UCSD-AML1 (cell line): ENCODE measurements around the gene ADGRL2.

Source experiments
- DNase-seq: peaks from one replicate; lab custom pipeline; 2025; ENCODE audit not compliant: unreplicated experiment; lab: John Stamatoyannopoulos, UW

Gene ADGRL2

DNA sequence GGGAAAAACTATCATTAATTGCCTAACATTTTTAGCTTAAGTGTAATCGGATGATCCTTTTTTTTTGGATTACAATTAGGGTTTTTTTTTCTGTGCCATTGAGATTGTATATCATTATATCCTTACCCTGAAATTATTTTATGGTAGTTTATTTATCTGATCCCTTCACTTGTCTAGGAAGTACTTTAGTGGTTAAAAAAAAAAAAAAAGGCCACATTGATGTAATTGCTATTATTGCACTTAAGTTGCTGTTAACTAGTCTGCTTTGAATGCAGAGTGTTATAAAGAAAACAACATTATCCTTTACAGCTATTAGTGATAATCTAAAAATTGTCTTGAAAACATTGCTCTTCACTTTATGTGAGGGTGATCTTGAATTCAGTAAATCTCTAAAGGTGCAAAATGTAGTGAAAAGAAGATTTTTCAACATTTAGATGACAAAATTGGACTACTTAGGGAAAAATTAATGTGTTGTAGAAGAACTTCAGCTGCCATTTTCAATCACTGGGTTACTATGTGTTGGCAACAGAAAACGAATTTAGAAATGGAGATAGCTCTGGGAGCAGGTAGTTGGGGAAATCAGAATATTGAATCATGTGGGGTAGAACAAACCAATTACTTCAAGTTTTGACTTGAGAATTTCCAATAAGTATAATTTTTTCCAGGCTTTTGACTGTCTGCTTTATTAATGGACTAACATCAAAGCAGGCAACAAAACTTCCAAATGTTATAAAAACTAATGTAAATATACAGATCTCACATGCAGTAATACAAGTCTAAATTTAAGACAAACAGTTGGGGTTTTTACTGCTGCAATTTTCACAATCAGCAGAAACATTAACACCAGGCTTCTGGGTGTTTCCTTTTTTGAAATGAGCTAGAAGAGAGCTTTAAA, 5.0 kb downstream of the ADGRL2 start:
- DNase-seq = no peak

GRCh38 chr1:81806432-81806770, 5.7 kb downstream of the ADGRL2 start:
- no peak for DNase-seq

DNA sequence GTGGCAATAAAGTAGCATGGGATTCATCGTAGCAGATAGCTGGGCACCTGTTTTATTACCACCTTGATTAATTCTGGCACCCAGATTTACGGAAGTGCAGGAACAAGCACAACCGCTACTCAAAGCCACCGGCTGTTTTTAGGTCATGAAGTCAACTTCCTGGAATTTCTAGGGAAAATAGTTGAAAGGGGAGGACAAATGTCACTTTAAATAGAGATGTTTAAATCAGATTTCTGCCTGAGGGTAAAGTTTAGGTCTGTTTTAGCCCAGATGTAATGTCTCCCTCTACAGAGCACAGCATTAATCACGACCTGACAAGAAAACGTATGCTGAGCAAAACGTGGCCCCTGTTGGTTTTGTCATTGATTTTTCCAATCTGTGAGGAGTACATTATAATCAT, 8.0 kb downstream of the ADGRL2 start:
- DNase-seq = no peak

- DNase-seq = no peak
Observed at GRCh38 chr1:81809808-81810207, 9.1 kb downstream of the ADGRL2 start.

DNA sequence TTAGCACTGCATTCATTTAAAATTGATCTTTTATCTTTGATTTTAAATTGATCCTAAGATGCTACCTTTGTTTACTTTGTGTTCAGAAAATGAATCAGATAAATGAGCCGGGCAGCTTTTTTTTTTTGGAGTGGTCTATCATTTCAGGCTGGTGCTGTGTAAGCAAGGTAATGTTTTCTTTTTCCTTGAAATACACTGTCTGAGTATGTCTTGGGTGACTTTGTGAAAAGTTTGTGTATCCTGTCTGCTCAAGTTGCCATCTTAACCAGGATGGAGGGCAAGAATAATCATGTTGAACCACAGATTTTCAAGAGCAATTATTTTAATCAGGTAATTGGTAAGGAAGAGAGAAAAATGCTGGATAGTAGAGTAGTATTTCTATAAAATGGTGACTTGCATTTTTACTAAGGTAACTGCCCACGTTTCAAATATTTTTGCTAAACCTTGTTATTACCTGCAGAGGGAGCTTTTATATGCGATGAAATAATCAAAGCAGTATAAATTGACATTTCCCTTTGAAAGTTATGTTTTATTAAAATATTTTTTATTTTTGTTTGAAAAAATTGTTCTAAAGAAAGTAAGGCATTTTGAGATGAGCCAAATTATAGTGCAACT, 11.1 kb downstream of the ADGRL2 start:
- no peak for DNase-seq

DNA sequence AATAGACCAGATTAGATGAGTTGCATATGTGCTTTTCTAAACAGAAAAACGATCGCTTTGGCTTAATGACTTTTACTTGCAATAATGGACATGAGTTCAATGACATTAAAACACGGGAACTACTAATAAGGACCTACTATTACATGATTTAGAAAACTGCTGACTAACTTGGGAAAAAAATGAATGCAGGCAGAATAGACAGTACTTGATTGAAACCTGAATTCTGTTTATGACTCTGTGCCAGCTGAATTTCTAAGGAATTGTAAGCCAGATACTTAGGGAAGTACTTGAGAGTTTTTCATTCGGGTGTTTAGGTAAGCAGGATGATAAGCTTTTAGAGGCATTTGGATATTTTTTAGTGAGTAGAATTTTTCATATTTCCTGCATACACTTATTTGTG, 12.0 kb downstream of the ADGRL2 start:
- DNase-seq = no peak

GRCh38 chr1:81813691-81814090, 13.0 kb downstream of the ADGRL2 start:
- DNase-seq = no peak

- DNase-seq = no peak
Observed at GRCh38 chr1:81819613-81820012, 18.9 kb downstream of the ADGRL2 start.

DNA sequence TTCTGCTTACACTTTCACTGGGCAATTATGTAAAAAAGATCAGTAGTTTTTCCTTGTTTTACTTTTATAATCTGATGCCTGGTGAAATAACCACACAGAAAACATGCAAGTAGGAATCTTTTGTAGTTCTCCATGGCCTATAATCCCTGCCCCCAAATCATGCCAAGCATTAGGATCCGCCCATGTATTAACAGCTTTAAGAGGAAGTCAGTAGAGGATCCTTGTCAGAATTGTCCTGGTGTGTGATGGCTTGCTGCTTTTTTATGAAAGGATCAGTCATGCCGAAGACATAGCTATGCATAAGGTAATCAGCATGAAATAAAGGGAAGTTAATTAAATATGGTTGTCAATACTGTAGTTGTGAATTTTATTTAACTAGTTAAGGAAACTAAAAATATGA, 20.0 kb downstream of the ADGRL2 start:
- no peak for DNase-seq

DNA sequence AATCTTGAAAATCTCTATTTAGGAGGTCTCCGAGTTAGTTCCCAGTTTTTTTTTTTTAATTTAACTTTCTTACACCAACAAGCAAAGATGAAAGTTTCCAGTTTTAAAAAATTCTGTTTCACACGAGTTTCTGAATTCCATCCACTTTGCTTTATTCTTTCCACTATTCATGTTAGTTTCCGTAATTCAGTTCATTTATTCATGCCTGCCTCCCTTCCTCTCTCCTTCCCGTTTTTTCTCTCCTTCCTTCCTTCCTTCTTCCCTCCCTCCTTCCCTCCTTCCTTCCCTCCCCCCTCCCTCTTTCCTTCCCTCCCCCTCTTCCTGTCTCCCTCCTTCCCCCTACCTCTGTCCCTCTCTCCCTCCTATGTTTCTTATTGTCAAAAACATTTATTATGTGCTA, 22.3 kb downstream of the ADGRL2 start:
- no peak for DNase-seq

DNA sequence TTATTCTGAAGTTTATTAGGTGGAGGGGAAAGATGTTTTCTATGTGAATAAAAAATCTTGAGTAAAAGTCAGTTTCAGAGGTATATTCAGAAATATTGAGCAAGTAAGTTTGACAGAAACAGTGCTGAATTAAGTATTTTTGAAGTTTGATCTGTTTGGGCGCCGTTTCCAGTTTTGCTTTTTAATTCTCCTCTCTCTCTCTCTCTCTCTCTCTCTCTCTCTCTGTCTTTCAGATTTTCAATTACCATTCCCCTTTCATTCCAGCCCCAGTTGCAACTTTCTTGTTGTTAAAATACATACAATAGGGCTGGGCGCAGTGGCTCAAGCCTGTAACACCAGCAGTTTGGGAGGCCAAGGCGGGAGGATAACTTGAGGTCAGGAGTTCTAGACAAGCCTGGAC, 24.0 kb downstream of the ADGRL2 start:
- no peak for DNase-seq

DNA sequence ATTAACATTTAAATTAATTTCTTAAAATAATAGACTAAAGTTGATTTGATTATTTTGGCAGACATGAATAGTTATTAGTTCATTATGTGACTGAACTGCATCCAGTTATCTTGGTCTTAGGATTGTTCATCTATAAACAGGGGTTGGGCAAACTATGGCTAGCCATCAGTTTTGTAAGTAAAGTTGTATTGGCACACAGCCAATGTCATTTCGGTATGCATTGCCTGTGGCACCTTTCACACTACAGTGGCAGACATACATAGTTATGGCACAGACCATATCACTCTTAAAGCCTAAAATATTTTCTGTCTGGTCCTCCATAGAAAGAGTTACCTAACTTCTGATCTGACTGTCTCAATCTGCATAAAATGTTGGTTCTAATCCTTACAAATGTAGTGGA, 27.2 kb downstream of the ADGRL2 start:
- DNase-seq = no peak

GRCh38 chr1:81832573-81832972, 31.8 kb downstream of the ADGRL2 start:
- no peak for DNase-seq

- no peak for DNase-seq
Observed at GRCh38 chr1:81833722-81834121, 33.0 kb downstream of the ADGRL2 start.

- no peak for DNase-seq
Observed at GRCh38 chr1:81834268-81834667, 33.5 kb downstream of the ADGRL2 start.

GRCh38 chr1:81834921-81835698, 34.4 kb downstream of the ADGRL2 start:
- no peak for DNase-seq

GRCh38 chr1:81836007-81836626, 35.4 kb downstream of the ADGRL2 start:
- DNase-seq = no peak

GRCh38 chr1:81838600-81839218, 38.0 kb downstream of the ADGRL2 start:
- no peak for DNase-seq

DNA sequence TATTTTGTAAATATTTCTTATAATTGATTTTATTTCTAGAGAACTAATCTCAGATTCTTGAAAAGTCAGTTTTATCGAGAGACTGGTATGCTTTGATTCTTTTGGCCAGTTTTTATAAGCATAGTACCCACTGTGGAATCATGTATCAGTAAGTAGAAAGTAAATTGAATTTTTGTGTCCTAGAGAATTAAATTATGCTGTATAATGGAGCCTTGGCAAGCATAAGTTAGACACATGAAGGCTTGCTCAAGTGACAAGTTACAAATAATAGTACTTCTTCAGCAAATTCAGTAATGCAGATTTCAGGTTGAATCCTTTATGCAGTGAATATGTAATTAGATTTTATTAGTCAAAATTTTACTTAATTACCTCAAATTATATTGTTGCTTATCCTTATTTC, 40.1 kb downstream of the ADGRL2 start:
- DNase-seq = no peak

- no peak for DNase-seq
Observed at GRCh38 chr1:81841795-81842194, 41.1 kb downstream of the ADGRL2 start.

- DNase-seq = no peak
Observed at GRCh38 chr1:81844477-81844876, 43.7 kb downstream of the ADGRL2 start.
